DND-41 (cell line): ENCODE results near the gene GPI.

Experiments
- EZH2 ChIP-seq: IDR thresholded peaks from 3 replicates; pipeline ENCODE4 v1.6.1; 2012; ENCODE audit warnings: borderline replicate concordance, low read depth, mild to moderate bottlenecking, moderate library complexity, low read length, inconsistent platforms; ENCODE audit not compliant: severe bottlenecking
- TF ChIP-seq, protein P1 (sequence below): IDR thresholded peaks from 2 replicates; pipeline ENCODE4 v1.5.1; 2012; ENCODE audit warnings: borderline replicate concordance, low read length, moderate library complexity, mild to moderate bottlenecking; ENCODE audit not compliant: poor library complexity, severe bottlenecking; ENCODE audit errors: extremely low read depth

DNA sequence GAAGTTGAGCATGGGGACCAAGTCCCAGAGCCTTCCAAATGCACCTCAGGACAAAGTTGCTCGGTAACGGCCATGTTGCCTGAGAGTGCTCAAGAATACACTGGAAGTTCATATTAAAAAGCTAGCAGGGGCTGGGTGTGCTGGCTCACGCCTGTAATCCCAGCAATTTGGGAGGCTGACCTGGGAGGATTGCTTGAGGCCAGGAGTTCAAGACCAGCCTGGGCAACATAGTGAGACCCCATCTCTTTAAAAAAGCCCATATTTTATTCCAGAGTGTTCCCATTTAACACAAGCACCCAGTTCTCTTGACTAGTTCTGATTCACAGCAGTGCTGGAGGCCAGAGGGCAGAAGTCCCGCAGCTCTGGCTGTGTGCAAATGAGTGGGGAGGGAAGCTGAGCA is 8.1 kb upstream of the GPI start:
- TF ChIP-seq, protein P1, sequence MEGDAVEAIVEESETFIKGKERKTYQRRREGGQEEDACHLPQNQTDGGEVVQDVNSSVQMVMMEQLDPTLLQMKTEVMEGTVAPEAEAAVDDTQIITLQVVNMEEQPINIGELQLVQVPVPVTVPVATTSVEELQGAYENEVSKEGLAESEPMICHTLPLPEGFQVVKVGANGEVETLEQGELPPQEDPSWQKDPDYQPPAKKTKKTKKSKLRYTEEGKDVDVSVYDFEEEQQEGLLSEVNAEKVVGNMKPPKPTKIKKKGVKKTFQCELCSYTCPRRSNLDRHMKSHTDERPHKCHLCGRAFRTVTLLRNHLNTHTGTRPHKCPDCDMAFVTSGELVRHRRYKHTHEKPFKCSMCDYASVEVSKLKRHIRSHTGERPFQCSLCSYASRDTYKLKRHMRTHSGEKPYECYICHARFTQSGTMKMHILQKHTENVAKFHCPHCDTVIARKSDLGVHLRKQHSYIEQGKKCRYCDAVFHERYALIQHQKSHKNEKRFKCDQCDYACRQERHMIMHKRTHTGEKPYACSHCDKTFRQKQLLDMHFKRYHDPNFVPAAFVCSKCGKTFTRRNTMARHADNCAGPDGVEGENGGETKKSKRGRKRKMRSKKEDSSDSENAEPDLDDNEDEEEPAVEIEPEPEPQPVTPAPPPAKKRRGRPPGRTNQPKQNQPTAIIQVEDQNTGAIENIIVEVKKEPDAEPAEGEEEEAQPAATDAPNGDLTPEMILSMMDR = no peak
- no peak for TF ChIP-seq EZH2
